GM18507 (cell line): ENCODE measurements around the gene WDR75.

Source experiments
- DNase-seq: peaks from one replicate; pipeline ENCODE4 v3.0.0; 2011; ENCODE audit warnings: low read depth; ENCODE audit not compliant: insufficient read length; ENCODE audit errors: extremely low spot score
- FAIRE-seq: peaks from 2 replicates; lab custom pipeline; 2011; peaks lifted over from hg19 to GRCh38; lab: Jason Lieb, UNC

WDR75 gene

GRCh38 chr2:189487283-189488007 is 46.2 kb downstream of the WDR75 start:
- DNase-seq: no peak
- no peak for FAIRE-seq

DNA sequence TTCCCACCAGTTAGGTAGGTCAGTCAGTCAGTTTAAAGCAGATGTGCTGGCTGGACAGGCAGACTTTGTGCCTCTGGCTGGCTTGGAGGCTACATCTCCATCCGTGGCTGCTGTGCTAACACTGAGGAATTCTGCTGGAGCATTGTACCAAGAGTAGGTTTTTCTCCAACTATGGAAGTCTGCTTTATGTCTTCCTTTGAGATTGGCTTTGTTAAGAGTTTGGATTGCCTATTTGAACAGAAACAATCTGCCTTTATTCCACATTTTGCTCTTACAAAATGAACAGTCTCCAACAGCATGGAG is 46.7 kb downstream of the WDR75 start:
- FAIRE-seq (no peak), DNase-seq (no peak)

DNA sequence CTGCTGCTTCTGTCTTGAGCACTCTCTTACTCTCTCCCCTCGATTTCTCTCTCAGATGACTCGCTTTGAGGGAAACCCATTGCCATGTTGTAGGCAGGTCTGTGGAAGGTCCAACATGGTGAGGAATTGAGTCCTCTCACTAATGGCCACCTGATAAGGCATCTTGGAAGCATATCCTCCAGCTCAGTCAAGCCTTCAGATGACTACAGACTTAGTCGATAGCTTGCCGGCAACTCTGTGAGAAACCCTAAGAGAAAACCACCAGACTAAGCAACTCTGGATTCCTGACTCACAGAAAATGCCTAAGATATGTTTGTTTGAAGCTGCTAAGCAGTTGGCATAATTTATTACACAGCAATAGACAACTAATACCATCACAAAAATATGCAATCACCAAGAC is 51.2 kb downstream of the WDR75 start:
- DNase-seq: no peak
- no peak for FAIRE-seq

- DNase-seq (no peak), FAIRE-seq (no peak)
These were observed 56.9 kb downstream of the WDR75 start for GRCh38 chr2:189498205-189498604.

GRCh38 chr2:189499137-189499536 is 57.9 kb downstream of the WDR75 start:
- FAIRE-seq (no peak), DNase-seq (no peak)

DNA sequence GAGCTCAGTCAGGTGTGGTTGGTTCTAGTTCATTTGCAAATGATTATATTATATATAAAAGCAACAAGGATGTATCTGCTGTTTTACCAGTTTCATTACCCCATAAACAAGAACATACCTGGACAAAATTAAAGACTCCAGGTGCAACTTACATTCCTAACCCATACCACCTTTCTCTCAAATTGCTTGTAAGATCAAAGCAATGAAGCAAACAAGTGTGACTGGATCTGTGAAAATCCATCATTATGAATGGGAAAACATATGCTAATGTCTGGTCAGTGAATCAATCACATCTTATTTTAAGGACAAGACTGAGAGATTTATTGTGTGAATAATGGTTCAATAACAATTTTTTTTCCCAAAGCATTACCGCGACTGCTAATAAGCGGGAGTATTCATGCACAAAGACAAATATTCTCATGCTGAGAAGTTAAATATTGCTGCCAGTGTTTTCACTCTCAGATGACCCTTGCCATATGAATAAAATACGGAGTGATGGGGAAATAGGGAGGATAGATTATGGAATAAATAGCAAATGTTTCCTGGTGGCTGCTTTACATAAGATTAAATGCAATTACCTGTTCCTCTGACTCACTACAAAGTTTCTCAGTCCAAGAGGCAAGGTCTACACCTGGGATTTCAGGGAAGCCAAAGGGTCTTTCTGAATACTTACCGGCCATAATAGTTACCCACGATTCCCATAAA is 59.3 kb downstream of the WDR75 start:
- DNase-seq (no peak), FAIRE-seq (no peak)

- DNase-seq: no peak
- no peak for FAIRE-seq
These were observed 60.2 kb downstream of the WDR75 start for GRCh38 chr2:189501487-189501886.

GRCh38 chr2:189502714-189503113 is 61.4 kb downstream of the WDR75 start:
- DNase-seq (no peak), FAIRE-seq (no peak)

DNA sequence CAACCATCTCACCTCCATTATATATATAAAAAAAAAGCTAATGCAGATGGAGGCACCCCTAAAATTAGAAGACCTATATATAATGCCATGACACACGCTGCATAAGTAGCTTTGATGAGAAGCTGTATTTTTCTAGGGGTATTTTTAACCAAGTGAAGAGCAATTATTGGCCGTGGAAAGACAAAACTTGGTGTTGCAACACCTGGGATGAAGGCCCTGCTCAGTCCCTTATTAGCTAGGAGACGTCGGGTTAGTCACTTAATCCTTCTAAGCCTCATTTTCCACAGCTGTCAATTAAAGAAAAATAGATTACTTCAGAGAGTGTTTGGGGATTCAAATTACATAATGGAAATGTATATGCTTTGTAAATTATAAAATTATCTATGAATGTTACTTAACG is 63.0 kb downstream of the WDR75 start:
- DNase-seq (no peak), FAIRE-seq (no peak)

GRCh38 chr2:189505492-189505891 is 64.2 kb downstream of the WDR75 start:
- DNase-seq (no peak), FAIRE-seq (no peak)

DNA sequence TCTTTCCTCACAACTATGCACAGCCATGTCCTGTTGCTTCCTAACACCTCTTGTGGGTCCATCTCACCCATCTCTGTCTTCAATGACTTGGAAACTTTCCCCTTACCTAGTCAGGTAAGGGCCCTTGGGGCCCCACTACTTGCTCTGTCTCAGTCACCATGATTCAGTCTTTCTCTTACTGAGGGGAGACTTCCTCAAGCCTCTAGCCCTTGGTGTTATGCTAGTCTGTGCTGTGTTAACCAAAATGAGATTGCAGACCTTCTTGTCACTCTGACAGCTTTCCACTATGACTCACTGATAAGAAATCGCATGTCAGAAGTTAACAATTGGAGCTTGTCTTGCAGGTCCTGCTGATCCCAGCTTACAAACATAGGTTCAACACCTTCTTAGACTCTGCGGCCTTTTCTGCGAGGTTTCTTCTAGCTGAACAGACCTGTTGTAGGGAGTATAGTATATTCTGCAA is 65.3 kb downstream of the WDR75 start:
- no peak for DNase-seq
- no peak for FAIRE-seq

GRCh38 chr2:189511210-189511959 is 70.1 kb downstream of the WDR75 start:
- DNase-seq (no peak), FAIRE-seq (no peak)

GRCh38 chr2:189511960-189512319 is 70.7 kb downstream of the WDR75 start:
- no peak for DNase-seq
- no peak for FAIRE-seq

GRCh38 chr2:189512879-189513278 is 71.6 kb downstream of the WDR75 start:
- no peak for FAIRE-seq
- DNase-seq: no peak

DNA sequence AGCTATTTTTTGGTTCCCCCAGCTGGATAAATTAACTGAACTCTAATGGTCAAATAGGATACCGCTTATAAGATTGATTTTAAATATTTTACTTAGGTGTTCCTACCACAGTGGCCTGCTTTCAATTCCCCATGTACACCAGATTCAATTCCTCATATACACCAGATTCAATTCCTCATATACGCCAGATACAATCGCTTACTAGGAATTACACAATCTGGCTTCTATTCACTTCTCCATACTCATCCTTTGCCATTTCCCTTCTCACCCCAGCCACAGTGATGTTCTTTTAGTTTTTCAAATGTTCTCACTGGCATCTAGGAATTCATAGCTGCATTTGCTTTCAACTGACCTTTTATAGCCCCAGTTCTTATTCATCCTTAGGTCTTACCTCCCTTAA is 72.8 kb downstream of the WDR75 start:
- FAIRE-seq (no peak), DNase-seq (no peak)

DNA sequence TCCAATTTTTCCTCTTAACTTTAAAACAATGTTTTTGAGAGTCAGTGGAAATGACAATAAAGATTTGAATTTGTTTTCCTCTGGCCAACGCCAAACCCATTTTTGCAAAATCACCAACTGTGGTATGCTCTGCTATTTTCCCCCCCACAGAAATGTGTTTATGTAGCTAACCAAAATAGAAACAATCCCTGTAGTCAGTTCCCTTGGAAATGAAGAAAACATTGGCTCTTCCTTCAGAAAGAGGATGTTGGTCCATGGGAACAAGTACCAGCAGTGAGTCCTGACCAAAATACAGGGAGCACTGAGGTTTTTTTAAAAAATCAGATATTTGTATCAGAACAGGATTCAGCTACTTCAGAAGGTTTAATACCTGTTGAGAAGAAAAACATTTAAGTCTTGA is 74.0 kb downstream of the WDR75 start:
- DNase-seq (no peak), FAIRE-seq (no peak)

DNA sequence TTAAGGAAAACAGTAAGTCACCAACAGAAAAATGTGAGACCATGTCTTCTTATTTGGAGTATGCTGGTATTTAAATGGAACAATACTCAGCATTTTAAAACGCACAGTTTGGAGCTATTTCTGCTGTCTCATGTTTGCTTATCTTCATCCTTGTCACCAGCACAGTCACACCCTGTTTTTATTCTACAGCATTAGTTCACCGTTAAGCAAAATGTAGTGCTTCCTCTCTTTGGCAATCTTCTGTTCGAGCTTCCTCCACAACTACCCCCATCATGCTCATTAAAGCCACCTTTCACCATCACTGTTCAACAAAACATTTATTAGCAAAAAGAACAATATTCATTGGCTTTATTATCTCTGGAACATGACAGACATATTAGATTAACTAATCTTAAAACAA is 75.3 kb downstream of the WDR75 start:
- FAIRE-seq: no peak
- DNase-seq: no peak

DNA sequence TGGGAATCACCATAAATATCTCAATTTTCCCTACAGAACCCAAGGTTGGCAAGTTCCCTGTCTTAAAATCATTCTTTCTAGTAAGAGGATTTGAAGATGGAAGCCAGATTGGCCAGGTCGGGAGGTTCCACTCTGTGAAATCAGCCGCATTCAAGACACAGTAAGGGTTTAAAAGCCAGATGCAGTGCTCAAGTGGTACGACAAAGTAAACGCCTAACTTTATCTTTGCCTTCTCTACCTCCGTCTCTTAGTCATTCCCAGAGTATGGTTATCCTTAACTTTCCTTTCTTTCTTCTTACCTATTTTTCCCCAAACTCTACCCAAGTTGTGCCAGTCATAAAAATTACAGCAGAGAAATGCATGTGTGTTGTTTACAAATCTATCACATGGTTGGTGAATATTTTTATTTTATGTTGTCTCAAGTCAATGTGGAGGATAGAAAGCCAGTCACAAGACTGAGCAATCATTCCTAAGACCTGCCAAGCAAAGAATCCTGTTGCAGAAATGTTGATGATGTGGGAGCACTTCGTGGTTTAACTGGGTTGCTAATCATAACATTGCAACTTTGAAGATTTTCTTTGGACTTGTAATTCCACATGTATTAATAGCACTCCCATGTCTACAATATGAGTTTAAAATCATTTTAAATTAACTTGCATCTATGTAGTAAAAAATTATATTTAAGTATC is 76.7 kb downstream of the WDR75 start:
- DNase-seq (no peak), FAIRE-seq (no peak)

GRCh38 chr2:189519631-189520387 is 78.5 kb downstream of the WDR75 start:
- DNase-seq: no peak
- FAIRE-seq: no peak
